Keratinocyte (primary cell): ENCODE results near the gene CCDC3.

Experiments
- CTCF ChIP-seq, 3 experiments: IDR thresholded peaks in 1 of 3; conservative IDR thresholded peaks in 1 of 3; optimal IDR thresholded peaks in 1 of 3; 2 replicates in 2 of 3; 3 replicates in 1 of 3; pipeline versions ENCODE3 to v1.5.1; 2011; ENCODE audit warnings: low read length in 3 of 3, mild to moderate bottlenecking in 3 of 3, moderate library complexity in 2 of 3, control low read depth in 1 of 3, inconsistent platforms in 1 of 3; ENCODE audit not compliant: insufficient read depth in 2 of 3; ENCODE audit errors: extremely low read depth in 1 of 3
- EZH2 ChIP-seq: IDR thresholded peaks from one replicate; pipeline ENCODE4 v1.6.1; 2012; ENCODE audit warnings: inconsistent platforms, mild to moderate bottlenecking, low read length, moderate library complexity

GRCh38 chr10:13003759-13004158 lies 2.2 kb upstream of the CCDC3 start:
- no peak for TF ChIP-seq CTCF (optimal IDR thresholded peaks at IDR 0.05 in 1 of 3, IDR thresholded peaks at IDR 0.05 in 1 of 3, conservative IDR thresholded peaks at IDR 0.05 in 1 of 3; ENCODE audit: extremely low read depth in 1 of 3, insufficient read depth in 2 of 3, low read length in 3 of 3)
- TF ChIP-seq EZH2 = no peak
